GM12878 (cell line): ENCODE data around the gene FZD2. TPM values are rescaled to one million over a fixed set of nuclear protein-coding genes. Genes with fewer than 3 reads are reported as not detected.

ENCODE experiments used
- ATAC-seq: fragments of 200-7000 bp; cut with Tn5 transposase; 3 replicates; pipeline ENCODE4 v1.9.1; 2020; ENCODE audit warnings: mild to moderate bottlenecking, moderate library complexity
- BruUV-seq: library from RNA; stranded (reverse); fragments of 400-500 nt; replicated peaks from 2 replicates; lab custom pipeline; 2021; lab: Mats Ljungman, UMichigan
- CTCF ChIA-PET: fragments of 300-600 bp; sonication (Branson Sonifier 250); formaldehyde crosslinking; extraction: SDS; loops from one replicate; lab custom pipeline; 2021; ENCODE audit warnings: inconsistent platforms; lab: Yijun Ruan, JAX
- POLR2A ChIA-PET: fragments of 350-600 bp; formaldehyde crosslinking; extraction: SDS; loops from one replicate; lab custom pipeline; 2021; ENCODE audit warnings: inconsistent platforms; lab: Charles Lee
- RAD21 ChIA-PET: fragments of 300-600 bp; sonication (Branson Sonifier 250); formaldehyde crosslinking; loops from one replicate; lab custom pipeline; 2023; ENCODE audit warnings: antibody characterized with exemption; ENCODE audit not compliant: unreplicated experiment; lab: Charles Lee
- SMC1A ChIA-PET: fragments of 300-600 bp; sonication (Branson Sonifier 250); formaldehyde crosslinking; loops from one replicate; lab custom pipeline; 2023; ENCODE audit not compliant: unreplicated experiment, uncharacterized antibody; lab: Charles Lee
- DNase-seq: peaks from one replicate; pipeline ENCODE4 v3.0.0-alpha.2; 2011; ENCODE audit warnings: low read depth, low spot score
- FAIRE-seq: peaks from 3 replicates; lab custom pipeline; 2011; peaks lifted over from hg19 to GRCh38; lab: Jason Lieb, UNC
- H2AFZ ChIP-seq: 2 replicates; pipeline ENCODE4 v1.6.0; 2011; ENCODE audit warnings: low read depth, low read length, control low read depth; ENCODE audit not compliant: control insufficient read depth
- H3K27ac ChIP-seq: 2 replicates; pipeline ENCODE4 v1.5.1; 2011; ENCODE audit warnings: control low read depth; ENCODE audit not compliant: control insufficient read depth, insufficient read depth
- H3K27me3 ChIP-seq, 2 experiments: replicated peaks in 1 of 2; 2 replicates each; pipeline versions ENCODE4 v1.6.0 to v1.6.1; 2011; ENCODE audit warnings: low read length in 1 of 2; ENCODE audit not compliant: control insufficient read depth in 2 of 2, insufficient read depth in 2 of 2
- H3K36me3 ChIP-seq, 2 experiments: 2 replicates each; pipeline ENCODE4 v1.5.1; 2011; ENCODE audit warnings: low read length in 1 of 2; ENCODE audit not compliant: control insufficient read depth in 2 of 2, insufficient read depth in 2 of 2
- H3K4me1 ChIP-seq: 2 replicates; pipeline ENCODE4 v1.6.1; 2011; ENCODE audit warnings: mild to moderate bottlenecking, low read length, moderate library complexity, mixed read lengths; ENCODE audit not compliant: control insufficient read depth, insufficient read depth
- H3K4me2 ChIP-seq: 2 replicates; pipeline ENCODE4 v1.6.0; 2011; ENCODE audit warnings: control low read depth; ENCODE audit not compliant: control insufficient read depth, insufficient read depth
- H3K4me3 ChIP-seq: fragments of 200-600 bp; sonication (generic); 2 replicates; pipeline ENCODE4 v1.5.1; 2016
- H3K79me2 ChIP-seq: 2 replicates; pipeline ENCODE4 v1.6.0; 2011; ENCODE audit warnings: low read length; ENCODE audit not compliant: control insufficient read depth, insufficient read depth
- H3K9ac ChIP-seq: 2 replicates; pipeline ENCODE4 v1.8.0; 2011; ENCODE audit warnings: low read length, control low read depth, mixed read lengths; ENCODE audit not compliant: control insufficient read depth, insufficient read depth
- H3K9me3 ChIP-seq: replicated peaks from 3 replicates; pipeline ENCODE4 v1.5.1; 2011; ENCODE audit warnings: mild to moderate bottlenecking, low read length; ENCODE audit not compliant: control insufficient read depth, insufficient read depth
- H4K20me1 ChIP-seq: 2 replicates; pipeline ENCODE4 v1.6.0; 2011; ENCODE audit not compliant: control insufficient read depth, insufficient read depth
- ATF7 ChIP-seq: fragments of 450-650 bp; IDR thresholded peaks from 2 replicates; pipeline ENCODE4 v1.6.1; 2016; ENCODE audit warnings: low read depth, mild to moderate bottlenecking
- JUNB ChIP-seq: IDR thresholded peaks from 2 replicates; pipeline ENCODE4 v1.6.1; 2016; ENCODE audit warnings: antibody characterized with exemption, mild to moderate bottlenecking
- NR2F1 ChIP-seq: fragments of 450-650 bp; conservative IDR thresholded peaks from 2 replicates; pipeline ENCODE4 v1.6.1; 2017; ENCODE audit warnings: mild to moderate bottlenecking
- RELA ChIP-seq: fragments of 450-650 bp; IDR thresholded peaks from 2 replicates; pipeline ENCODE4 v1.8.0; 2014; ENCODE audit warnings: borderline replicate concordance; ENCODE audit not compliant: partially characterized antibody
- SIN3A ChIP-seq: IDR thresholded peaks from 2 replicates; pipeline ENCODE4 v1.6.1; 2012; ENCODE audit warnings: low read depth, low read length, improper control_type of control experiment
- SIX5 ChIP-seq: IDR thresholded peaks from 2 replicates; pipeline ENCODE4 v1.6.1; 2011; ENCODE audit warnings: mild to moderate bottlenecking, low read depth, low read length, moderate library complexity; ENCODE audit not compliant: severe bottlenecking
- TBL1XR1 ChIP-seq: IDR thresholded peaks from 2 replicates; pipeline ENCODE4 v1.6.1; 2012; ENCODE audit warnings: low read depth, low read length, improper control_type of control experiment
- YBX1 ChIP-seq: fragments of 450-650 bp; IDR thresholded peaks from 2 replicates; pipeline ENCODE4 v1.6.1; 2016; ENCODE audit warnings: antibody characterized with exemption
- WGBS: methylation state at CpG from one replicate; pipeline ENCODE4 v1.1.6; 2016; ENCODE audit warnings: low lambda C conversion rate; ENCODE audit not compliant: insufficient replicate concordance, insufficient coverage; ENCODE audit errors: missing lambda C conversion rate; 5-methylcytosine and 5-hydroxymethylcytosine counted together
- in situ Hi-C: fragments of 300-500 bp; cut with MboI; formaldehyde crosslinking; loops from 9 replicates; pipeline ENCODE4 v1.14.3; 2018; ENCODE audit warnings: mixed read lengths
- intact Hi-C: fragments of 100-400 bp; cut with micrococcal nuclease; formaldehyde crosslinking; loops from one replicate; pipeline ENCODE4 v1.14.2; 2022; ENCODE audit not compliant: unreplicated experiment
- polyA plus RNA-seq, 11 experiments: library from polyadenylated mRNA; depleted of rRNA in 4 of 11; unstranded in 6 of 11; stranded (reverse) in 5 of 11; fragments of >200 nt; fragmentation: Nextera tagmentation in 4 of 11; fragmentation: Illumina TruSeq in 1 of 11; extraction: Ambion mirVana in 4 of 11; extraction: Trizol in 1 of 11; gene quantifications; 1 replicate in 1 of 11; 2 replicates in 10 of 11; pipeline versions ENCODE4 v1.2.1 to v1.2.3, GENCODE V29; 2011 to 2016; ENCODE audit warnings: inconsistent platforms in 2 of 11, missing spikeins in 2 of 11, low read depth in 1 of 11
- total RNA-seq, 4 experiments: library from RNA; depleted of rRNA in 3 of 4; stranded (reverse); fragments of >200 nt in 3 of 4; fragmentation: Illumina TruSeq in 1 of 4; extraction: Trizol in 1 of 4; gene quantifications; 2 replicates each; pipeline versions ENCODE4 v1.2.1 to v1.2.3, GENCODE V29; 2013 to 2021
- TF ChIP-seq, protein P1 (sequence below): IDR thresholded peaks from 2 replicates; pipeline ENCODE4 v1.6.1; 2012; ENCODE audit warnings: mild to moderate bottlenecking, low read depth, low read length
- TF ChIP-seq, protein P2 (sequence below), 3 experiments: IDR thresholded peaks in 2 of 3; conservative IDR thresholded peaks in 1 of 3; 2 replicates each; pipeline ENCODE4 v1.5.1; 2011; ENCODE audit warnings: low read depth in 3 of 3, low read length in 3 of 3, mild to moderate bottlenecking in 3 of 3, control low read depth in 2 of 3, moderate library complexity in 2 of 3, inconsistent platforms in 1 of 3, mixed read lengths in 1 of 3; ENCODE audit not compliant: control insufficient read depth in 2 of 3, insufficient read depth in 1 of 3; ENCODE audit errors: extremely low read depth in 1 of 3

Gene FZD2
- total and polyA plus RNA-seq, 10 of the 15 experiments (the other 5 are each of a cell fraction or from before 2014, with no cell fraction given): 0.09 to 4.2 (median 0.63) TPM; not detected in 1

DNA sequence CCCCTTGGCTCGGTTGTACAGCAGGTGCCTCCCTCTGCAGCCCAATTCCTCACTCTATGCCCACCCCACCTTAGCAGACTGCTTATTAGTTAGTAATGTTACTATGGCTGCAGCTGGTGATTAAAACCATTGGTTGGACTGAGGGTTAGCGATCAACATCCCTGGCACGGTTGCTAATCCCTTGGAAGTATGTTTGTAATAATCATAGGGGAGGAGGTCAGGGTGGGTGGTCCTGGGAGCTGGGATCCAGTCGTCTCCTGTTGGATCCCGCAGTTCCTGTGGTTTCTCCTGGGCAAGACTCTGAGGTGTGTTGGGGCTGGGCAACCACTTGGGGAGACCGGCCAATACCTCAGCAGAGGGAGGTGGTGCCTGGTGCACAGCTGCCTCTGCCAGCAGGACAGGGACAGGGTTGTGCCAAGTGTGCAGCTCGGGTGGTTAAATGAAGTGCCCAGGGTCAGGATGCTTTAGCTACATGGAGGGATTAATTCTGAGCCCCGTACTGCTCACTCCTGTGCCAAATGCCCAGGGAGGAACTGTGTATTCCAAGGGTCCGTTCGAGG lies 38.0 kb downstream of the FZD2 start (continued):
- TF ChIP-seq YBX1 (no peak), TBL1XR1 (no peak), NR2F1 (no peak), RELA (no peak), SIN3A (no peak)
- TF ChIP-seq, protein P1, sequence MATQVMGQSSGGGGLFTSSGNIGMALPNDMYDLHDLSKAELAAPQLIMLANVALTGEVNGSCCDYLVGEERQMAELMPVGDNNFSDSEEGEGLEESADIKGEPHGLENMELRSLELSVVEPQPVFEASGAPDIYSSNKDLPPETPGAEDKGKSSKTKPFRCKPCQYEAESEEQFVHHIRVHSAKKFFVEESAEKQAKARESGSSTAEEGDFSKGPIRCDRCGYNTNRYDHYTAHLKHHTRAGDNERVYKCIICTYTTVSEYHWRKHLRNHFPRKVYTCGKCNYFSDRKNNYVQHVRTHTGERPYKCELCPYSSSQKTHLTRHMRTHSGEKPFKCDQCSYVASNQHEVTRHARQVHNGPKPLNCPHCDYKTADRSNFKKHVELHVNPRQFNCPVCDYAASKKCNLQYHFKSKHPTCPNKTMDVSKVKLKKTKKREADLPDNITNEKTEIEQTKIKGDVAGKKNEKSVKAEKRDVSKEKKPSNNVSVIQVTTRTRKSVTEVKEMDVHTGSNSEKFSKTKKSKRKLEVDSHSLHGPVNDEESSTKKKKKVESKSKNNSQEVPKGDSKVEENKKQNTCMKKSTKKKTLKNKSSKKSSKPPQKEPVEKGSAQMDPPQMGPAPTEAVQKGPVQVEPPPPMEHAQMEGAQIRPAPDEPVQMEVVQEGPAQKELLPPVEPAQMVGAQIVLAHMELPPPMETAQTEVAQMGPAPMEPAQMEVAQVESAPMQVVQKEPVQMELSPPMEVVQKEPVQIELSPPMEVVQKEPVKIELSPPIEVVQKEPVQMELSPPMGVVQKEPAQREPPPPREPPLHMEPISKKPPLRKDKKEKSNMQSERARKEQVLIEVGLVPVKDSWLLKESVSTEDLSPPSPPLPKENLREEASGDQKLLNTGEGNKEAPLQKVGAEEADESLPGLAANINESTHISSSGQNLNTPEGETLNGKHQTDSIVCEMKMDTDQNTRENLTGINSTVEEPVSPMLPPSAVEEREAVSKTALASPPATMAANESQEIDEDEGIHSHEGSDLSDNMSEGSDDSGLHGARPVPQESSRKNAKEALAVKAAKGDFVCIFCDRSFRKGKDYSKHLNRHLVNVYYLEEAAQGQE: no peak
- TF ChIP-seq, protein P2, sequence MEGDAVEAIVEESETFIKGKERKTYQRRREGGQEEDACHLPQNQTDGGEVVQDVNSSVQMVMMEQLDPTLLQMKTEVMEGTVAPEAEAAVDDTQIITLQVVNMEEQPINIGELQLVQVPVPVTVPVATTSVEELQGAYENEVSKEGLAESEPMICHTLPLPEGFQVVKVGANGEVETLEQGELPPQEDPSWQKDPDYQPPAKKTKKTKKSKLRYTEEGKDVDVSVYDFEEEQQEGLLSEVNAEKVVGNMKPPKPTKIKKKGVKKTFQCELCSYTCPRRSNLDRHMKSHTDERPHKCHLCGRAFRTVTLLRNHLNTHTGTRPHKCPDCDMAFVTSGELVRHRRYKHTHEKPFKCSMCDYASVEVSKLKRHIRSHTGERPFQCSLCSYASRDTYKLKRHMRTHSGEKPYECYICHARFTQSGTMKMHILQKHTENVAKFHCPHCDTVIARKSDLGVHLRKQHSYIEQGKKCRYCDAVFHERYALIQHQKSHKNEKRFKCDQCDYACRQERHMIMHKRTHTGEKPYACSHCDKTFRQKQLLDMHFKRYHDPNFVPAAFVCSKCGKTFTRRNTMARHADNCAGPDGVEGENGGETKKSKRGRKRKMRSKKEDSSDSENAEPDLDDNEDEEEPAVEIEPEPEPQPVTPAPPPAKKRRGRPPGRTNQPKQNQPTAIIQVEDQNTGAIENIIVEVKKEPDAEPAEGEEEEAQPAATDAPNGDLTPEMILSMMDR (IDR thresholded peaks at IDR 0.05 in 2 of 3, conservative IDR thresholded peaks at IDR 0.05 in 1 of 3; ENCODE audit: control insufficient read depth in 2 of 3, extremely low read depth in 1 of 3, insufficient read depth in 1 of 3, low read depth in 3 of 3, low read length in 3 of 3): no peak
- TF ChIP-seq, all 136 proteins: peak for 0

DNA sequence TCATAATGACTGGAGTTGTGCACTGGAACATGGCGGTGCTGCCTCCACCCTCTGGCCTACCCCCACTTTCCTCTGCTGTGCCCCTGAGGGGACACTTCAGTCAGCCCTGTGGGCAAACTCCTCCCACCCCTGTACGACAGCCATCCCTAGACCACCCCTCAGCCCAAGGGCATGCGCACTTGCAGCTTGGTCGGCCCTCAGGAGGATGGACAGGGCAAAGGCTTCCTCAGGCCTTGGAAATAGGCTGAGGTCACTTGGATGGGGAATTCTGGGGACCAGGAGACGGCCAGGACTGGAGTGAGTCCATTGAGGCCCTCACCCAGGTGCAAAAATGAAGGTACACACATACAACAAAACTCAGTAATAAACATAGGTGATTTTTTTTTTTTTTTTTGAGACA lies 41.0 kb downstream of the FZD2 start:
- in situ Hi-C loops: no loop called here
- intact Hi-C loops: no loop called here
- POLR2A ChIA-PET: no interaction called here
- SMC1A ChIA-PET: no interaction called here
- no peak overlapping the region for H3K9ac ChIP-seq
- H3K27ac ChIP-seq: no peak overlapping the region
- no peak for DNase-seq
- H3K4me3 ChIP-seq: no peak overlapping the region
- H3K27me3 ChIP-seq: no peaks in the 10 kb centered on the region; a peak in 1 of 4 replicates
- no peaks in the 10 kb centered on the region for H3K9me3 ChIP-seq
- H2AFZ ChIP-seq: no peak overlapping the region
- H3K36me3 ChIP-seq: no peaks in the 10 kb centered on the region
- TF ChIP-seq, protein P1: no peak
- TF ChIP-seq JUNB (no peak), SIX5 (no peak), ATF7 (no peak)
- TF ChIP-seq, all 136 proteins: peak for 0
- H3K4me1 ChIP-seq: no peaks in the 10 kb centered on the region
- BruUV-seq: no TSS peak
- no peaks in the 10 kb centered on the region for H3K79me2 ChIP-seq
- ChIA-PET CTCF (no interaction called here), RAD21 (no interaction called here)
- ATAC-seq (no peak), FAIRE-seq (no peak)
- no peak overlapping the region for H3K4me2 ChIP-seq
- H4K20me1 ChIP-seq: no peaks in the 10 kb centered on the region
- WGBS: 41% methylated on average over 5 of the region's 5 CpGs
